Amniotic epithelial cell (primary cell): ENCODE results near the gene CCDC85C.

Experiments
- DNase-seq: peaks from one replicate; pipeline ENCODE4 v3.0.0-alpha.2; 2010; ENCODE audit warnings: low read depth

Gene CCDC85C

GRCh38 chr14:99589651-99590530, 14.1 kb downstream of the CCDC85C start:
- DNase-seq: no peak

- DNase-seq: no peak
These were observed 15.0 kb downstream of the CCDC85C start for GRCh38 chr14:99589031-99589441.

GRCh38 chr14:99587460-99588278, 16.3 kb downstream of the CCDC85C start:
- no peak for DNase-seq

GRCh38 chr14:99586761-99587459, 17.1 kb downstream of the CCDC85C start:
- DNase-seq: no peak

DNA sequence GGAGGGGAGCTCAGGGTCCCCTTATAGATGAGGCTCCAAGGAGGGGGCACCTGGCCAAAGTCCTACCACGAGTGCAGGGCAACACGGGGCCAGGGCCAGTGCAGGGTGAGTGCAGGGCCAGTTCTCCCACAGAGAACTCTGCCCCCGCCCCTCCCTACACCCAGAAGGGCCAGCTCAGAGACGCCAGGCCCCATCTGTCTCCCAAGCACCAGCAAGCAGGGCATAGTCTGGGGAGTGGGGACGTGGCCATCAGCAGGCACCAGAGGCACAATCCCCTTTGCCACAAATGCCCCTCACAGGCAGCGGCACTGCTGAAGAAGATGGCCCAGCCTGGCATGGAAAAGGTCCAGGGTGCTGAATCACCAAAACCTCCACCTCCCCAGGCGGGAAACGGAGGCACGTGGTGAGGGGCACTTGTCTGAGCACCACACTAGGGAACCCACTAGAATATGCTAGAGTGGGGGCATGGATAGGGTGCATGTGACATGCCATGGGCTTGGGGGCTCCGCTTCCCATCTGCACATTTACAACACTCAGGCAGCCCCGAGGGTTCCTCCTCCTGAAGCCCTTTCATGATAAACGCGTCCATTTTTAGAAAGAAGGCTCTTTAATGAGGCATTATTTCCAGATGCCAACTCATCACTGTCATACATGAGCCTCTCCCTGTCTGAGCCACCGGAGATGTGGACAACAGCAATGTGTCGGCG, 17.8 kb downstream of the CCDC85C start:
- DNase-seq: no peak

DNA sequence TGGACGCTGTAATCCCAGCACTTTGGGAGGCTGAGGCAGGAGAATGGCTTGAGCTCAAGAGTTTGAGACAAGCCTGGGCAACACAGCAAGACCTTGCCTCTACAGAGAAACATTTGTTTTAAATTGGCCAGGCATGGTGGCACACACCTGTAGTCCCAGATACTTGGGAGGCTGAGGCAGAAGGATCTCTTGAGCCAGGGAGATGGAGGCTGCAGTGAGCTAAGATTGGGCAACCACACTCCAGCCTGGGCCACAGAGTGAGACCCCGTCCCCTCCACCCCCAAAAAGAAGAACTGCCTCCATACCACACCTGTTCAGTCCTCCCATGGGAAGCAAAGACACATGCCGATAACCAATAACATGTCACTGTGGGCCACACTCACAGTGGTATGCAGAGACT, 19.2 kb downstream of the CCDC85C start:
- no peak for DNase-seq

- DNase-seq: no peak
These were observed 22.1 kb downstream of the CCDC85C start for GRCh38 chr14:99581938-99582337.

DNA sequence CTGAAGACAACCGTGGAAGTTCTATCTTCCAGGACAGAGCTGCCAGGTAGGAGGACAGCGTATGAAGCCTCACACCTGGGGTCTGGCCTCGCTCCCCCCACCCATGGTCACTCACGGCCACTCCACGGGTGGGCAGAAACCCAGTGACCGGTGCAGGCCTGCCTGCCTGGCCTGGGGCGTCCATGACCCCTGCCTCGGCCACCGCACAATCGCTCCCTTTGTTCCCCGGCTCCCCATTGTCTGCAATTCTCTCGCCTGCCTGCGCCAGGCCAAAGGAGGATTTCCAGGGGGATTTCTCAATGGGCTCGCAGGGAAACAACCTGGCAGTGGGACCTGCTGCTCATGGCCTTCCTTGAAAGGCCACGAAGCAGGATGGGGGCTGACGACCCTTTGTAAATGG, 22.6 kb downstream of the CCDC85C start:
- DNase-seq: no peak

DNA sequence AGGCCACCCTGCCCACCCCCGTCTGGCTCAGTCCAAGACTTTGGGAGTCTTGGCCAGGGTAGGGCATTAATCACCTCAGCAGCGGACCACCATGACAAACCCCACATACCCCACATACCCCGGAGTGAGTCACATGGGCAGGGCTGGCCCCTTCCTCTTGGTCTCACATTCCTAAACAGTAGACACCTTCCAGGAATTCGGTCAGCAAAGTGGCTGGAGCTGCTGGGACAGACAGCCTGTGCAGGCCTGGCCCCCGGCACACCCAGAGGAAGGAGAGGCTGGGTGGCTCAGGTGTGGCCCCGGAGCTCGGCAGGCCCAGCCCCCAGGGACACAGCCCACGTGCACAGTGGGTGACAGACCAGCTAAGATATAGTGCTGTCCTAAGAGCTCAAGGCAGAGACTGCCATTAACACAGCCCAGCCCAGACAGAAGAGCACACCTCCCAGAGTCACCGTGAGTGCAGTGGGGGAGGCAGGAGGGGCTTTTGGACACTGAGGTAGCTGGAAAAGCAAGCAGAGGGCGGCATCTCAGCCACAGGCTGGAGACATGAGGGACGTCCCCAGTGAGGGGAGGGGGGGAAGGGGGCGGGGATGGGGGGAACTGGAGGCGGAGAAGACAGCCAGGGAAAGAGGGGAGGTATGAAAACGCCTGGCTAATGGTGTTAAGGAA, 24.0 kb downstream of the CCDC85C start:
- peak; percentile 37 for DNase-seq

- no peak for DNase-seq
These were observed 24.7 kb downstream of the CCDC85C start for GRCh38 chr14:99579120-99579836.

GRCh38 chr14:99578541-99579101, 25.4 kb downstream of the CCDC85C start:
- DNase-seq: no peak

DNA sequence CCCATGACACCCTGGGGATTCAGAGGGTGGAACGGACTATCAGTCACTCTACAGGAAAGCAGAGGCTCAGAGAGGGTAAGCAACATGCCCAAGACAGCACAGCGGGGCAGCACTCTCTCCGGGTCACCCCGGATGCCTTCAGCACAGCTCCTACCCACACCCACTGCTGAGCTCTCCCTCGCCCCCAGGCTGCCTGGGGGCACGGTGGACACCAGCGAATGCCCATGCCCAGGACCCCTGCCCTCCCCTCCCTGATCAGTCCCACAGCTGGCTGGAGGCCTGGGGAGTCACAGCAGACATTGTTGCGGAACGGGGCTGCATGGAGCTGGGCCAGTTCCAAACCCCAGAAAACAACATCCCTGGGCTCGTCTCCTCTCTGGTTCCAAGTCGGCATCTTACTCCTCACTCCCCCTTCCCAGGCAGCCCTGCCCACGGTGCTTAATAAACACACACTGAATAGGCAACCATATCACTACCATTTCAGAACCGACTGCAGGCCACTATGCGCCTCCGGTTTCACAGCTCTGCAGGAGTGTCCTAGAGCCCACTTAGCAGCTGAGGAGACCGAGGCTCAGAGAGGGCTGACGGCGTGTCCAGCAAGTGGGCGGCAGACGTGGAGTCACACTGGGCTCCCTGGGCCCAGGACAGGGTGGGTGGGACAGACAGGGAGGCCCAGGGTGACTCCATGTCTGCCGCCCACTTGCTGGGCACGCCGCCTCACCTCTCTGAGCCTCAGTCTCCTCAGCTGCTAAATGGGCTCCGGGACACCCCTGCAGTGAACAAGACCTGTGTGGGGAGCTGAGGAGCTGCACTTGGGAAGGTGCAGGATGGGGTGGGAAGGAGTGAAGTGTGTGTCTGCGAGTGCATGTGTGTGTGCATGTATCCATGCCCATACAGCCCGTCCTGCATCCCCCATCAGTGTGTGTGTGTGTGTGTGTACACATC, 27.0 kb downstream of the CCDC85C start:
- peak; percentile 13 for DNase-seq

- DNase-seq: no peak
These were observed 27.7 kb downstream of the CCDC85C start for GRCh38 chr14:99576304-99576703.

DNA sequence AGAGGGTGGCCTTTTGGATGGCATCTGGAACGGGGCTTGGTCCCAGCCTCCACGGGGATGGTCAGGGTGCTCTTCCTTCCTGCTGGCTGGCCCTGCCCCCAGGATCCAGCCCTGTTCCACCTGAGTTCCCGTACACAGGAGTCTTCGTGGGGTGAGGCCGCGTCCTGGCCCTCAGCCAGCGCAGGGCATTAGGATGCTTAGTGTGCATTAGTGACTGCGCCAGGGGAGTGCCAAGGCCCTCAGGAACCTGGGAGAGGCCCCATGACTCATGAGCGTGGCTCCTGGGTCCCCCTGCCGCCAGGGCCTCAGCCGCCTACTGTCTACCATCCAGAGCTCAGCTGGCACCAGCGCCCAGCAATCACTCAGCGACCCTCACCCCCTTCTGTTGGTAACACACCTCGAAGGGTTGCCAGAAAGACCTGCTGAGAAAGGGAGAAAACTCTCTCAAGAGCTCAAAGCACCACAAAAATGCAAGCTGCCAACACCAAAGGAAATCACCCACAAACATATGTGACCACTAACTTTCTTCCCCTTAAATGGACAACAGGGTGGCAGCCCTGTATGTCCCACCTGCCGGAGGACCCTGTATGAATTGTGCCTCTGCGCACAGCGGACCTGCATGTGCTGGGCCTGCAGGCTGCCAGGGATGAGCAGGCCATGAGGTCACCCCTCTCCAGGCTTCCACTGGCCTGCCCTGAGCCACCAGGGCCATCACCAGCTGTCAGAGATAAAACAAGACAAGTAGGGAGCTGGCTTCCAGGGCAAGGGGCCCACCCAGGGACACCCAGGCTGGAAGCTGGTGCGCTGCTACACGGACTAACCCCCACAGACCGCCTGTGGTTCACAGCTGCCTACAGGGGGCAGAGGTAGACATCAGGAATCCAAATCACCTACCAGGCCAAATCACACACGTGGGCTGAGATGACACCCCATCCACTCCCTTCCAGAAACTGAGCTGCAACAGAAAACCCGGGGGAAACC, 28.7 kb downstream of the CCDC85C start:
- peak; percentile 14 for DNase-seq

DNA sequence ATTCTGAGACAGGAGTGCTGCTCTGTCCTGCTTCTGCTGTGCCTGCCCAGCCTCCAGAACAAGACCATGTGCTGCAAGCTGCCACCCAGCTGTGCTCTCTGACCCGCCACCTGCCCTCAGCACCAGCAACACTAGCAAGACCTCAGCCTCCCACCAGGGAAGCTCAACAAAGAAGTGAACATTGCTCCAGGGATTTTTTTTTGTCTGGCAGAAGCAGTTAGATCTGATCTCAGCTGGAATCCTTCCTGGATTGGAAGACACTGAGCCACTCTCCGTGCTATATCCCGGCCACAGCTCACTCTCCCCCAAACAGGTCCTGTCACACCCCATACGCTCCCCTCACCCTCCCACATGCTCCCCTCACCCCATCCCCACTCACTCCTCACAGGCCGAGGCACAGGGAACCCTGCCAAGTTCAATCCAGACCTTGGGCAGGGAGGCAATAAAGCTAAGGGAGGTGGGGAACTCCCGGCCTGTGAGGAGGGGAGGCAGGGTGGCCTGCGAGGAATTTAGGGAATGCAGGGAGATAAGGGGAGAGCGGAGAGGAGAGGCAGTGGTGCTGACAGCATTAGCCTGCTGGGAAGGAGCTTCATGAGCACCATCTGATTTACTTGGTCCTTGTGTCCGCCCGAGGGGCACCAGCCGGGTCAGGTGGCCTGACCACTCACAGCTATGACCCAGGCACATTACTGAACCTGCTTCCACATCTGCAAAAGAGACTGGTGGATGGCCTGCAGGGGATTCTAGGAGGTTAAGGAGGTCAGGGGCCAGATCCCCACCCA, 29.7 kb downstream of the CCDC85C start:
- DNase-seq: peak; percentile 81

- DNase-seq: no peak
These were observed 30.4 kb downstream of the CCDC85C start for GRCh38 chr14:99573436-99574098.

DNA sequence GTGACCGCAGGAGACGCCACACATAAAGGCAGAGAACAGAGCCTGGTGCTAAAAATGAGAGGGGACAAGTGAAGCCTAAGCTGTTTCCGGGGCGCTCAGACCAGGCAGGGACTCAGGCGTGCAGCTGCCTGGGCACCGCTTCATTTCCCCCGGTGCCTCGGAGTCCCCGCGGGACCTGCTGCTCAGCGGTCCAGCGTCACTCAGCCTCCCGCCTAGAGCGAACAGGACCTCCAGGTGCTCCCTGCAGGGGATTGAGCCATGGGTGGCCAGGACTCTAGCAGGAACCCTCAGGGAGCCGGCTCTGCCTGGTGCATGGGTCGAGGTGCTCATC, 31.0 kb downstream of the CCDC85C start:
- no peak for DNase-seq
